ENCODE results near the gene GABPB2.

GABPB2 gene

GRCh38 chr1:151047925-151048644, 22.5 kb upstream of the GABPB2 start:
- H3K9me3 ChIP-seq (ENCODE audit: control insufficient read depth, low read length): no peaks in the 10 kb centered on the region
- peak overlapping the region; percentile 82 for H3K27ac ChIP-seq (ENCODE audit: insufficient read depth, low read length, poor library complexity, severe bottlenecking)
- peaks cover 18% of the 10 kb centered on the region for H3K36me3 ChIP-seq (ENCODE audit: control insufficient read depth, insufficient read depth, low read length)
- peaks cover 25% of the 10 kb centered on the region for H3K4me1 ChIP-seq (ENCODE audit: control insufficient read depth, insufficient read depth, low read length, poor library complexity, severe bottlenecking)
- DNase-seq: peak in 1 of 3 donors; percentile 11
- H3K4me3 ChIP-seq (ENCODE audit: insufficient read depth, low read depth, low read length, poor library complexity, severe bottlenecking): peak overlapping the region; percentile 74
- no peaks in the 10 kb centered on the region for H3K27me3 ChIP-seq (replicated peaks; ENCODE audit: control insufficient read depth, insufficient read depth, low read length, poor library complexity, severe bottlenecking)

GRCh38 chr1:151048645-151049032, 21.9 kb upstream of the GABPB2 start:
- Histone ChIP-seq H3K4me3 (ENCODE audit: insufficient read depth, low read depth, low read length, poor library complexity, severe bottlenecking) (peak overlapping the region; percentile 74), H3K27me3 (replicated peaks; ENCODE audit: control insufficient read depth, insufficient read depth, low read length, poor library complexity, severe bottlenecking) (no peaks in the 10 kb centered on the region), H3K27ac (ENCODE audit: insufficient read depth, low read length, poor library complexity, severe bottlenecking) (peak overlapping the region; percentile 82), H3K4me1 (ENCODE audit: control insufficient read depth, insufficient read depth, low read length, poor library complexity, severe bottlenecking) (peaks cover 30% of the 10 kb centered on the region), H3K9me3 (ENCODE audit: control insufficient read depth, low read length) (no peaks in the 10 kb centered on the region), H3K36me3 (ENCODE audit: control insufficient read depth, insufficient read depth, low read length) (peaks cover 23% of the 10 kb centered on the region)
- DNase-seq: no peak

- H3K4me1 ChIP-seq (ENCODE audit: control insufficient read depth, insufficient read depth, low read length, poor library complexity, severe bottlenecking): peaks cover 36% of the 10 kb centered on the region
- no peaks in the 10 kb centered on the region for H3K9me3 ChIP-seq (ENCODE audit: control insufficient read depth, low read length)
- H3K27me3 ChIP-seq (replicated peaks; ENCODE audit: control insufficient read depth, insufficient read depth, low read length, poor library complexity, severe bottlenecking): no peaks in the 10 kb centered on the region
- no peak for DNase-seq
- H3K36me3 ChIP-seq (ENCODE audit: control insufficient read depth, insufficient read depth, low read length): peaks cover 31% of the 10 kb centered on the region
- no peak overlapping the region for H3K4me3 ChIP-seq (ENCODE audit: insufficient read depth, low read depth, low read length, poor library complexity, severe bottlenecking)
- H3K27ac ChIP-seq (ENCODE audit: insufficient read depth, low read length, poor library complexity, severe bottlenecking): no peak overlapping the region
Observed at GRCh38 chr1:151049458-151049857, 21.1 kb upstream of the GABPB2 start.

DNA sequence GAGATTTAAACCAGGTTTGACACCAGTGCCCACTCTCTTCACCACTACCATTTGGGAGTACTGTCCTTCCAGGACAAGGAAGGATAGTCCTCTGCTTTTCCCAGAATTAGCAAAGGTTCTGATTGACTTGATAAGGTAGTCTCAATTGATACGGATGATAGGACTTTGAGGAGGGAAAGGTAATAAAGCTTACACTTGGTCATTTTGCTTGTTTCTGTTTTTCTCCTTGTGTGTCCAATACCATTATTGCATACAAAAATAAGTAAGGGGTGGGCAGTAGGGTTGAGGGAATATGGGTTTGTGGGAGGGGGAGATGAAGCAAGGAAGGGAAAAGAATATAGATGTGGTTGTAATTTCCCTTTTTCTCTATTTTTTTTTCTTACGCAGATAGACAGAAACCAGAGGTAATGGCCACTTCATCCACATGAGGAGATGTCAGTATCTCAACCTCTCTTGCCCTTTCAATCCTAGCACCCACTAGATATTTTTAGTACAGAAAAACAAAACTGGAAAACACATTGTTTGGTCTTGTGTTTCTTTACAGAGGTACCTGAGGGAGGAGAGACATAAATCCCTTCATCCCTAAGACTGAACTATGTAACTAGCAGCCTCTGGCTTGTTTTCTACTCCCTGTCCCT, 20.4 kb upstream of the GABPB2 start:
- Histone ChIP-seq H3K36me3 (ENCODE audit: control insufficient read depth, insufficient read depth, low read length) (peaks cover 38% of the 10 kb centered on the region), H3K27ac (ENCODE audit: insufficient read depth, low read length, poor library complexity, severe bottlenecking) (no peak overlapping the region), H3K4me3 (ENCODE audit: insufficient read depth, low read depth, low read length, poor library complexity, severe bottlenecking) (no peak overlapping the region), H3K4me1 (ENCODE audit: control insufficient read depth, insufficient read depth, low read length, poor library complexity, severe bottlenecking) (peaks cover 43% of the 10 kb centered on the region), H3K27me3 (replicated peaks; ENCODE audit: control insufficient read depth, insufficient read depth, low read length, poor library complexity, severe bottlenecking) (no peaks in the 10 kb centered on the region), H3K9me3 (ENCODE audit: control insufficient read depth, low read length) (no peaks in the 10 kb centered on the region)
- no peak for DNase-seq

GRCh38 chr1:151051356-151052009, 19.1 kb upstream of the GABPB2 start:
- DNase-seq: no peak
- Histone ChIP-seq H3K27me3 (replicated peaks; ENCODE audit: control insufficient read depth, insufficient read depth, low read length, poor library complexity, severe bottlenecking) (no peaks in the 10 kb centered on the region), H3K9me3 (ENCODE audit: control insufficient read depth, low read length) (no peaks in the 10 kb centered on the region), H3K36me3 (ENCODE audit: control insufficient read depth, insufficient read depth, low read length) (peaks cover 43% of the 10 kb centered on the region), H3K4me3 (ENCODE audit: insufficient read depth, low read depth, low read length, poor library complexity, severe bottlenecking) (no peak overlapping the region), H3K27ac (ENCODE audit: insufficient read depth, low read length, poor library complexity, severe bottlenecking) (peak overlapping the region; percentile 4), H3K4me1 (ENCODE audit: control insufficient read depth, insufficient read depth, low read length, poor library complexity, severe bottlenecking) (peaks cover 51% of the 10 kb centered on the region)

- Histone ChIP-seq H3K4me1 (ENCODE audit: control insufficient read depth, insufficient read depth, low read length, poor library complexity, severe bottlenecking) (peaks cover 46% of the 10 kb centered on the region), H3K9me3 (ENCODE audit: control insufficient read depth, low read length) (no peaks in the 10 kb centered on the region), H3K36me3 (ENCODE audit: control insufficient read depth, insufficient read depth, low read length) (peaks cover 45% of the 10 kb centered on the region), H3K27ac (ENCODE audit: insufficient read depth, low read length, poor library complexity, severe bottlenecking) (peak overlapping the region; percentile 98), H3K4me3 (ENCODE audit: insufficient read depth, low read depth, low read length, poor library complexity, severe bottlenecking) (peak overlapping the region; percentile 88), H3K27me3 (replicated peaks; ENCODE audit: control insufficient read depth, insufficient read depth, low read length, poor library complexity, severe bottlenecking) (no peaks in the 10 kb centered on the region)
- no peak for DNase-seq
Observed at GRCh38 chr1:151054971-151055547, 15.5 kb upstream of the GABPB2 start.

- Histone ChIP-seq H3K4me3 (ENCODE audit: insufficient read depth, low read depth, low read length, poor library complexity, severe bottlenecking) (peak overlapping the region; percentile 88), H3K27ac (ENCODE audit: insufficient read depth, low read length, poor library complexity, severe bottlenecking) (peak overlapping the region; percentile 98), H3K27me3 (replicated peaks; ENCODE audit: control insufficient read depth, insufficient read depth, low read length, poor library complexity, severe bottlenecking) (no peaks in the 10 kb centered on the region), H3K4me1 (ENCODE audit: control insufficient read depth, insufficient read depth, low read length, poor library complexity, severe bottlenecking) (peaks cover 52% of the 10 kb centered on the region), H3K9me3 (ENCODE audit: control insufficient read depth, low read length) (no peaks in the 10 kb centered on the region), H3K36me3 (ENCODE audit: control insufficient read depth, insufficient read depth, low read length) (peaks cover 45% of the 10 kb centered on the region)
- DNase-seq: no peak
Observed at GRCh38 chr1:151055581-151055980, 15.0 kb upstream of the GABPB2 start.

- peak overlapping the region; percentile 98 for H3K27ac ChIP-seq (ENCODE audit: insufficient read depth, low read length, poor library complexity, severe bottlenecking)
- no peaks in the 10 kb centered on the region for H3K27me3 ChIP-seq (replicated peaks; ENCODE audit: control insufficient read depth, insufficient read depth, low read length, poor library complexity, severe bottlenecking)
- peaks cover 52% of the 10 kb centered on the region for H3K4me1 ChIP-seq (ENCODE audit: control insufficient read depth, insufficient read depth, low read length, poor library complexity, severe bottlenecking)
- peak overlapping the region; percentile 88 for H3K4me3 ChIP-seq (ENCODE audit: insufficient read depth, low read depth, low read length, poor library complexity, severe bottlenecking)
- H3K9me3 ChIP-seq (ENCODE audit: control insufficient read depth, low read length): no peaks in the 10 kb centered on the region
- no peak for DNase-seq
- peaks cover 42% of the 10 kb centered on the region for H3K36me3 ChIP-seq (ENCODE audit: control insufficient read depth, insufficient read depth, low read length)
Observed at GRCh38 chr1:151056149-151056548, 14.4 kb upstream of the GABPB2 start.

DNA sequence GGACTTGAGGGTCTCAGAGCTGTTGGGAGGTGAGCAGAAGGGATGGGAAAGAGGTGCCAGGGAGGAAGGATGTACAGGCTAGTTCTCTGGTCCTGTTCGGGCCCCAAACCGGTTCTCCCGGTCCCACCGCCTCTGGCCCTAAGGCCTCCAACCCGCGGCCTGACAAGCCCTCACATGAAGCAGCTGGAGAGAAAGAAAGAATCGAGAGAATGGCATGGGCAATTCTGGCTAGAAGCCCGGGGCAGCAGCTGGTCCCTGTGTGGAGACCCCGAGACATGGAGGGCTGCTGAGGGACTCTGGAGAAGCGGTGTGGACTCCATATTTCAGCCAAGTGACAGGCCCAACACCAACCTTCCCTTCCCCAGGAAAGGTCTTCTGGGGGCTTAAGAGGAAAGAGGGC, 11.9 kb upstream of the GABPB2 start:
- peak overlapping the region; percentile 88 for H3K4me3 ChIP-seq (ENCODE audit: insufficient read depth, low read depth, low read length, poor library complexity, severe bottlenecking)
- peaks cover 21% of the 10 kb centered on the region for H3K36me3 ChIP-seq (ENCODE audit: control insufficient read depth, insufficient read depth, low read length)
- peaks cover 37% of the 10 kb centered on the region for H3K4me1 ChIP-seq (ENCODE audit: control insufficient read depth, insufficient read depth, low read length, poor library complexity, severe bottlenecking)
- no peaks in the 10 kb centered on the region for H3K9me3 ChIP-seq (ENCODE audit: control insufficient read depth, low read length)
- no peak for DNase-seq
- no peaks in the 10 kb centered on the region for H3K27me3 ChIP-seq (replicated peaks; ENCODE audit: control insufficient read depth, insufficient read depth, low read length, poor library complexity, severe bottlenecking)
- peak overlapping the region; percentile 98 for H3K27ac ChIP-seq (ENCODE audit: insufficient read depth, low read length, poor library complexity, severe bottlenecking)
